ENCODE data around the gene GUCY2D.
"Not testable (repeated sequence)": the region's sequence is repeated elsewhere in the genome, so short reads cannot be mapped to it uniquely, and the experiment has no call there.

The GUCY2D gene

DNA sequence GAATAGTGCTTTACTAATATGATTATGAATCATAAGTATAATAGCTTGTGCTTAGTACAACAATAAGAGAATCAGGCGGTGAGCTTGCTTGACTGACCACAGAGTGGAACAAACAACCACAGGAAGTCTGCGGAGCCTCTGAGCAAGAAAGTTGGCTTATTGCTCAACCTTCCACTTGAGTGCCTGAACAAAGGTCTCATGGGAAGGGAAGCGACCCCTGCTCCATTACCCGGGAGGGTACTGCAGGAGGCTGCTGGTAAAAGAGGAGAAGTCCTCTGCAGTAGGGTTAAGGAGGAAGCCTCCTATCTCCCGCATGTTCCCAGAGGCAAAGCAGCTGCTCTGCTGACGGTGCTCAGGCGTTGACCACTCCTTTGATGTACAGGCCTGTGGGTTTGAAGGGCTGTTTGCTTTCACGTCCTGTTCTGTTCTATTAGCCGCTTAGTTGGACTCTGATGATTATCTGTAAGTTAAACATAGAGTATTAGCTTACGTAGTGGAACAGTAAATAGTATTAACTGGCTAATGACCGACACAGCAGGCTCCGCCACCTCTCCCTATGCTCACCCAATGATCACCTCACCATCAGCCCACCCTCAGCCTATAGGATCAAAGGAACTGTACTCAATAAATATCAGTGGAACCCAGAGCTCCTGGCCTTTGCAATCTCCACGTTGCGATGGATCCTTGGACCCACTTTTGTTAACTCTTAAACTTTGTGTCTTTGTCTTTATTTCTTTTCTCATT, 54.0 kb downstream of the GUCY2D start:
- DNase-seq, result peak; percentile 52
- Mint-ChIP-seq H3K4me1 (peaks cover 15 to 28% of the 10 kb centered on the region in 2 donors), H3K4me3 (no peak overlapping the region), H3K9me3 (no peaks in the 10 kb centered on the region), H3K36me3 (no peaks in the 10 kb centered on the region), H3K27me3 (peaks cover 6 to 12% of the 10 kb centered on the region in 2 donors), H3K27ac (no peak overlapping the region)
- ATAC-seq (replicated peaks), result peak; percentile 88 to 90

DNA sequence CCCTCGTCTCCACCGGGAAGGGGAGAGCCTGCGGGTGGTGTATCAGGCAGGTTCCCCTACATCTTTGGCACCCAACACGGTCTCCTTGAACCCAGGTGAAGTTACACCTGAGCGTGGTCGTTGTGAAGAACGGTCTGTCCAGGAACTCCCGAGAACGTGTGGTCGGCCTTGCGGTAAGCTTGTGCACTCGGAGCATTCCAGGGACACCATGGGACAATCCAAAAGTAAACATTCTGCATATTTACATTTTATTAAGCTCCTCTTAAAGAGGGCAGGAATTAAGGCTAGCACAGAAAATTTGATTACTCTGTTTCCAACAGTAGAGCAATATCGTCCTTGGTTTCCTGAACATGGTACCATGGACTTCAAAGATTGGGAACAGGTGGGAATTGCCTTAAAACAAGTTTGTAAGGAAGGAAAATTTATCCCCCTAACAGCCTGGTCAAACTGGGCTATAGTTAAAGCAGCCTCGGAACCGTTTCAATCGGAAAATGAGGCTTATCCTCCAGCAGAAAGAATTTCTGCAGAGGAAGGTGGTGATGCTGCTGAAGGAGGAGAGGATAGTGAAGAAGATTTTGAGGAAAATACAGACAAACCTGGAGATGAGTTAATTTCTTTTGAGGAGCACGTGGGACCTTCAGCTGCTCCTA, 54.7 kb downstream of the GUCY2D start:
- Mint-ChIP-seq H3K4me3 (no peak overlapping the region), H3K9me3 (no peaks in the 10 kb centered on the region), H3K36me3 (no peaks in the 10 kb centered on the region), H3K27me3 (peaks cover 11 to 19% of the 10 kb centered on the region in 2 donors), H3K27ac (no peak overlapping the region), H3K4me1 (peaks cover 15 to 28% of the 10 kb centered on the region in 2 donors)
- ATAC-seq (replicated peaks) (no peak), DNase-seq (no peak)

DNA sequence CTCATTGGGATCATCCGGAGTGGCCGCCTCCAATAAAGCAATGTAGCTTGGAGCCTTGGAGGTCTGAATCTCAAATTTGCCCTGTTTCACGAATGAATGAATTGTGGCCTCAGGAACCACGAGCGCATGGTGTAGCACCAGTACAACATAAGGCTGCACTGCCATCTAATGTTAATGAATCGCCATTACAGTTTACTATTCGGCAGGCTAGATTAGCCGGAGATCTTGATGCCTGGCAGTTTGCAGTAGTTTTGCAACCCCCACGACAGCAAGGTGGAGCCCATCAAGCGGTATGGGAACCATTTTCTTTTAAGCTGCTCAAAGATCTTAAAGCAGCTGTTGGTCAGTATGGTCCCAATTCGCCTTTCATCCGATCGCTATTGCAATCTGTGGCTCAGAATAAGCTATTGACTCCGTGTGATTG, 55.3 kb downstream of the GUCY2D start:
- no peaks in the 10 kb centered on the region for H3K36me3 Mint-ChIP-seq
- H3K27me3 Mint-ChIP-seq, result peaks cover 17 to 24% of the 10 kb centered on the region in 2 donors
- ATAC-seq (replicated peaks), result peak; percentile 65 to 72
- no peaks in the 10 kb centered on the region for H3K9me3 Mint-ChIP-seq
- H3K27ac Mint-ChIP-seq, result no peak overlapping the region
- H3K4me3 Mint-ChIP-seq, result no peak overlapping the region
- peaks cover 15 to 31% of the 10 kb centered on the region in 2 donors for H3K4me1 Mint-ChIP-seq
- DNase-seq, result peak; percentile 53

- no peak for DNase-seq
- Mint-ChIP-seq H3K9me3 (no peaks in the 10 kb centered on the region), H3K4me3 (no peak overlapping the region), H3K36me3 (no peaks in the 10 kb centered on the region), H3K4me1 (peaks cover 15 to 35% of the 10 kb centered on the region in 2 donors), H3K27me3 (peaks cover 28 to 35% of the 10 kb centered on the region in 2 donors), H3K27ac (no peak overlapping the region)
- no peak for ATAC-seq (replicated peaks)
Observed at GRCh38 chr17:8059131-8059530, 56.7 kb downstream of the GUCY2D start.

GRCh38 chr17:8060274-8060673, 57.9 kb downstream of the GUCY2D start:
- Mint-ChIP-seq H3K27ac (peak overlapping the region; percentile 32), H3K4me1 (peaks cover 15 to 29% of the 10 kb centered on the region in 2 donors), H3K36me3 (no peaks in the 10 kb centered on the region), H3K27me3 (peaks cover 38 to 45% of the 10 kb centered on the region in 2 donors), H3K9me3 (no peaks in the 10 kb centered on the region), H3K4me3 (no peak overlapping the region)
- ATAC-seq (replicated peaks) (peak in 1 of 2 donors; percentile 24), DNase-seq (peak; percentile 55)

DNA sequence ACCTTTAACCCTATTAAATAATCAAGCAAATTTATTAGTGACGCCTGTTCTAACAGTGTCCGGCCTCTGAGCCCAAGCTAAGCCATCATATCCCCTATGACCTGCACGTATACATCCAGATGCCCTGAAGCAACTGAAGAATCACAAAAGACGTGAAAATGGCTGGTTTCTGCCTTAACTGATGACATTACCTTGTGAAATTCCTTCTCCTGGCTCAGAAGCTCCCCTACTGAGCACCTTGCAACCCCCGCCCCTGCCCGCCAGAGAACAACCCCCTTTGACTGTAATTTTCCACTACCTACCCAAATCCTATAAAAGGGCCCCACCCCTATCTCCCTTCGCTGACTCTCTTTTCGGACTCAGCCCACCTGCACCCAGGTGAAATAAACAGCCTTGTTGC, 59.4 kb downstream of the GUCY2D start:
- ATAC-seq (replicated peaks); H3K36me3 Mint-ChIP-seq; H3K27ac Mint-ChIP-seq; H3K9me3 Mint-ChIP-seq; H3K4me3 Mint-ChIP-seq; DNase-seq: not testable (repeated sequence)
- H3K27me3 Mint-ChIP-seq, result peaks cover 44 to 52% of the 10 kb centered on the region in 2 donors
- H3K4me1 Mint-ChIP-seq, result peaks cover 4 to 15% of the 10 kb centered on the region in 2 donors

GRCh38 chr17:8062435-8062806, 60.0 kb downstream of the GUCY2D start:
- H3K4me3 Mint-ChIP-seq, result no peak overlapping the region
- DNase-seq (no peak), ATAC-seq (replicated peaks) (no peak)
- H3K4me1 Mint-ChIP-seq, result peaks cover 0 to 9% of the 10 kb centered on the region in 2 donors
- peaks cover 44 to 52% of the 10 kb centered on the region in 2 donors for H3K27me3 Mint-ChIP-seq
- H3K36me3 Mint-ChIP-seq, result no peaks in the 10 kb centered on the region
- H3K9me3 Mint-ChIP-seq, result no peaks in the 10 kb centered on the region
- H3K27ac Mint-ChIP-seq, result peak overlapping the region; percentile 27

- Mint-ChIP-seq H3K27me3 (peaks cover 50 to 55% of the 10 kb centered on the region in 2 donors), H3K4me1 (peaks cover 0 to 7% of the 10 kb centered on the region in 2 donors), H3K36me3 (no peaks in the 10 kb centered on the region), H3K9me3 (no peaks in the 10 kb centered on the region), H3K4me3 (no peak overlapping the region), H3K27ac (peak overlapping the region; percentile 66)
- ATAC-seq (replicated peaks), result no peak
- no peak for DNase-seq
Observed at GRCh38 chr17:8062807-8063483, 60.5 kb downstream of the GUCY2D start.

DNA sequence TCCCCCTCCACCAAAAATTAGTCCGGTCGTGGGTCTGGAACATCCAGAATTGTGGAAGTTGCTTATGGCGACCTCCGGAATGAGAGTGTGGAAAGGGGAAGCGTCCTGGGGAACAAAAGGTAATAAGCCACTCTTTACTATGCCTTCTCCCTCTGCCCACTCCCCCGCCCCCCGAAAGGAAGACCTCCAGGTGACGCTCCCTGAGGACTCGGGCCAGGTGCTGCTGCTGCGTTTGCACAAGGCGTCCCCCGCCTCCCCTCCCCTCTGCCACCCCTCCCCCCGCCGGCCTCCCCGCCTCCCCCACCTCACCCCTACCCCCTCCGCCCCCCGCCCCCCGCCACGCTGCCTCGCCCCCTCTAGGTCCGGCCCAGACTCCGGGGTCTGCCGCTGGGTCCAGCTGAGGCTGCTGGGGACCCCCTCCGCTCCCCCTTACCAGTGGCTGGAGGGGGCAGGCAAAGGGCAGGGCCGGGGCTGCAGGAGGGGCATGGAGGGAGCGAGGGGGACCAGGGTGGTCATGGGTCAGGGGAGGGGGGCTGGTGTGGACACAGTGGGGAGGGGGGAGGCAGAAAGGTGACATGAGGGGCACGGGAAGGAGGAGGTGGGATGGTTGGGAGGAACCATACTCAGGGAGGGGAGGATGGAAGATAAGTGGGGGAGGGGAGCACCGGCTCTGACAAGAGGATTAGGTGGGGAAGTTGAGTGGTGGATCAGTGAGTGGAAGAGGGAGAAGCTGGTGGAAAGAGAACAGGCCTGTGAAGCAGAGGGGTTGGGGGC, 61.5 kb downstream of the GUCY2D start:
- H3K27me3 Mint-ChIP-seq, result peaks cover 51 to 53% of the 10 kb centered on the region in 2 donors
- H3K27ac Mint-ChIP-seq, result peak overlapping the region; percentile 20
- H3K4me3 Mint-ChIP-seq, result no peak overlapping the region
- no peak for DNase-seq
- no peaks in the 10 kb centered on the region for H3K36me3 Mint-ChIP-seq
- H3K9me3 Mint-ChIP-seq, result no peaks in the 10 kb centered on the region
- H3K4me1 Mint-ChIP-seq, result peaks cover 1 to 14% of the 10 kb centered on the region in 2 donors
- ATAC-seq (replicated peaks), result no peak

- peaks cover 4 to 19% of the 10 kb centered on the region in 2 donors for H3K4me1 Mint-ChIP-seq
- peak overlapping the region; percentile 20 for H3K27ac Mint-ChIP-seq
- no peak overlapping the region for H3K4me3 Mint-ChIP-seq
- no peaks in the 10 kb centered on the region for H3K36me3 Mint-ChIP-seq
- H3K27me3 Mint-ChIP-seq, result peaks cover 48 to 53% of the 10 kb centered on the region in 2 donors
- no peak for DNase-seq
- H3K9me3 Mint-ChIP-seq, result no peaks in the 10 kb centered on the region
- ATAC-seq (replicated peaks), result no peak
Observed at GRCh38 chr17:8064561-8065019, 62.2 kb downstream of the GUCY2D start.

- Mint-ChIP-seq H3K36me3 (no peaks in the 10 kb centered on the region), H3K27ac (no peak overlapping the region), H3K27me3 (peaks cover 46 to 59% of the 10 kb centered on the region in 2 donors), H3K4me3 (no peak overlapping the region), H3K9me3 (no peaks in the 10 kb centered on the region), H3K4me1 (peaks cover 4 to 23% of the 10 kb centered on the region in 2 donors)
- DNase-seq, result no peak
- ATAC-seq (replicated peaks), result no peak
Observed at GRCh38 chr17:8066841-8067775, 64.7 kb downstream of the GUCY2D start.

DNA sequence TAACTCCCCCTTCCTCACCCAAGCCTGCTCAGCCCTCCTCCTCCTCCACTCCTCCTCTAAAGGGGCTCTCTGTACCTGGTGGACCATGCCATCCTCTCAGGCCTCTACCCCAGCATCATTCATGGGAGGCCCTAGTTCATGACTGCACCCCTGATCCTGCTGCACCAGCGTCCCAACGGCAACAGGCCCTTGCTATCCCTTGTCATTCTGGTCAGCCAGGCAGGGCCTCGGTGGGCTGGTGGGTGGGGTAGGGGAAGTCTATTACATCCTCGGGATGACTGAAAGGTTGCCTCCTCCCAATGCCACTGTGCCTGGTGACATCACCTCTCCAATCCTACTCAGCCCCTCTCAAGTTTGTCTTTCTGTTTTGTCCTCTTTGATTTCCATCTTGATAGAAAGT, 65.4 kb downstream of the GUCY2D start:
- ATAC-seq (replicated peaks) (no peak), DNase-seq (no peak)
- Mint-ChIP-seq H3K36me3 (no peaks in the 10 kb centered on the region), H3K4me1 (peaks cover 9 to 25% of the 10 kb centered on the region in 2 donors), H3K27ac (no peak overlapping the region), H3K9me3 (no peaks in the 10 kb centered on the region), H3K27me3 (peaks cover 46 to 59% of the 10 kb centered on the region in 2 donors), H3K4me3 (no peak overlapping the region)
